HG02885 (cell line): ENCODE data around the gene TMEM89.

Experiments
- ATAC-seq: cut with Tn5 transposase; IDR thresholded peaks from one replicate; pipeline ENCODE4 v1.9.1; 2021; ENCODE audit warnings: mild to moderate bottlenecking; ENCODE audit not compliant: unreplicated experiment, poor library complexity

The TMEM89 gene

GRCh38 chr3:48621461-48621869 is at the start of gene TMEM89:
TSS of gene TMEM89 (minus strand) at chr3:48621769. CDS start at chr3:48621756, 13 bp downstream.
- ATAC-seq: no peak

DNA sequence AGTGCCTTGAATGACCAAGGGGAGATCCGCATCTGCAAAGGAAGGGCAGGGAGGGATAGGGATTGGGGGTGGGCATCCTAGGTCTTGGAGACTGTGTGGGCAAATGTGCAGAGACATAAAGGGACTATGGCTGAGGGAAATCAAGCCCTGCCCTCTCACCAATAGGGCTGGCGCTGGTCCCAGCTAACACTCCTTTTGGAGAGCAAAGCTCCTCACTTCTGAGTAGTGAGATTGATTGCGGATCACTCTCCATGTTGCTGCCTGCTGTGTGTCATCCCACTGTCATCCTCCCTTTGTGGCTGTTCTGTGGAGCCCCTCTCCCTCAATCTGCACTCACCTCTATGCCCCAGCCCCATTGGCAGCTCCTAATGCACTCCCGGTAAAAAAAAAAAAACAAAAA is 43.4 kb upstream of the TMEM89 start:
- ATAC-seq: no peak

DNA sequence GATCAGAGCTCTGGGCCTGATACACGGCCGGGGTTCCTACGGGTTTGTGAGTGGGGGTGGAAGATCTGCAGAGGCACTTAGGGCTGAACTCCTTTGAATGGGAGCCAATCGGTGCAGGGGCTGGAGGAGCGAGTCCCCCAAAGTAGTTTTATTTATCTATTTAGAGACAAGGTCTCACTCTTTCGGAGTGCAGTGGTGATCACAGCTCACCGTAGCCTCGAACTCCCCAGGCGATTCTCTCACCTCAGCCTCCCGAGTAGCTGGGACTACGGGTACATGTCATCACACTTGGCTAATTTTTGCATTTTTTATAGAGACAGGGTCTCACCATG is 42.7 kb upstream of the TMEM89 start:
- ATAC-seq: no peak

- peak; percentile 90 for ATAC-seq
These were observed 42.1 kb upstream of the TMEM89 start for GRCh38 chr3:48663489-48664312.

GRCh38 chr3:48662753-48663488 is 41.4 kb upstream of the TMEM89 start, which contains the start of gene CELSR3:
TSS of gene CELSR3 (minus strand) at chr3:48662886. CDS start at chr3:48662634, 252 bp downstream.
- ATAC-seq: no peak

DNA sequence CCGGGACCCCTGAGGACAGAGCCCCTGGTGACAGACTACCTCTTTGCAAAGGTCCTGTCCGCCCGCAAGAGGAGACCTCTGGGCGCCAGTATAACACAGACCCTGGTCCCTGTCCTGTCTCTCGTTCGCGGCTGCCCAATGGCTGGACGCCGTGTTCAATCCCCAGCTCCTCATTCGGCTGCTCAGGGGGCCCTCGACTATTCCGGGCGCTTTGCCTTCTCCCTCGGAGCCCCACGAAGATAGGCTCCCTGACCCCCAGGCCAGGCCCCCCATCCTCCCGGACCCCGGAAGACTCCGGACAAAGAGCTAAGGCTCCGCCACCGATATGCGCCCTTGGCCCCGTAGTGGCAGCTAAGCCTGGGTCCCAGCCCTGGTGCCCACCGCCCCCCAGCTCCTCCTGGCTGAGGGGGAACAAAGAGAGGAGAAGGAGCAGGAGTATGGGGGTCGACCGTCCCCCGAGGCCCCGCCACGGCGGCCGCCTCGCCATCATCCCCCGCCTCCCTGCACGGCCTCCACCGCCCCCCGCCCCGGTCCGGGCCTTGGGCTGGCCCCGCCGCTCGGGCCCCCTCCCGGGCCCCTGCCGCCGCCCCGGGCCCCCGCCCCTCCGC is 40.7 kb upstream of the TMEM89 start:
- ATAC-seq: no peak

- ATAC-seq: no peak
These were observed 40.1 kb upstream of the TMEM89 start for GRCh38 chr3:48661501-48662144.

DNA sequence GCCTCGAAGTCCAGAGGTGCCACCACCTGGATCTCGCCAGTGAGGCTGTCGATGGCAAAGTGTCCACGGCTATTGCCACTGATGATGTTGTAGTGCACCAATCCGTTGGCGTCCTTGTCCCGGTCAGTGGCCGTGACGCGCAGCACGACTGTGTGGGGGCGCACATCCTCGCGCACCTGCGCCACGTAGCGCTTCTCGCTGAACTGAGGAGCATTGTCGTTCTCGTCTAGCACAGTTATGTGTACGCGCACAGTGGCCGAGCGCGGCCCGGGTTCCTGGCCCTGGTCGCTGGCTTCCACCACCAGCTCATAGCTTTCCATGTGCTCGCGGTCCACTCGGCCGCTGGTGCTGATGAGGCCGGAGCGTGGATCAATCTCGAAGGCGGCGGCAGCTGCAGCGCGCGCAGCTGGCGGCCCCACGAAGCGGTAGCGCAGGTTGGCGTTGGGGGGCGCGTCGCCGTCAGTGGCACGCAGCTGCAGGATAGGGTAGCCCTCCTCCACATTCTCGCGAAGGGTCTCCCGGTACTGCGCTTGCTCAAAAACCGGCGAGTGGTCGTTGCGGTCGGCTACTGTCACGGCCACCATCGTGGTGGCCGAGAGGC is 39.3 kb upstream of the TMEM89 start:
- ATAC-seq: no peak

- ATAC-seq: no peak
These were observed 35.3 kb upstream of the TMEM89 start for GRCh38 chr3:48656841-48657281.

DNA sequence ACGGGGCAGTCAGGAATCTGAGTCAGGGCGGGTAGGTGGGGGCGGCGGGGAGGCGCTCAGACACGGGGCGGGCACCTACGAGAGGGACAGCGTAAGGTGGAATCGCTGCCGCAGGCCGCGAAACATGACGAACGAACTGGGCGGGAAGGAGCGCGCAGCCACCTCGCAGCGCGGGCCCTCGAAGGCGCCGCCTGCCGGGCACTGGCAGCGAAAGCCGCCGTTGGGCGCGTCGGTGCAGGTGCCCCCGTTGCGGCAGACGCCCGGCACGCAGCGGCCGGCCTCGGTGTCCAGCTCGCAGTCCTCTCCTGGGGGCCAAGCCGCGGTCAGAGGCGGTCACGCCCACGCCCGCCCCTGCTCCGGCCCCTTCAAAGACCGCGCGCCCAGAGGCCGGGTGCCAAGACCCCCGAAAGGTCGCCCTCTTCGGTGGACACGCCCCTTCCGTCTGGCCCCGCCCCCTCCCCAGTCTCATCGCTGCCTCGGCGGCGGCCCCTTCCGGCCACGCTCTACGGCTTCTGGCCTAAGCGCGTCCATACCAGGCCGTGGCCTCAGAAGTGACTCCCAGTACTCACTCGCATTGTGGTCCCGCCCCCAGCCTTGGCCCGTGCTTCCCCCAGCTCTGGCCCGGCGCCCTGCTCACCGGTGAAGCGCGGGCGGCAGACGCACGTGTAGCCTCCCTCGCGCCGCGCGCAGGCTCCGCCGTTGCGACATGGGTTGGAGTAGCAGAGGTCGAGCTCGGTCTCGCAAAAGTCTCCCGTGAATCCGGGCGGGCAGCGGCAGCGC is 34.7 kb upstream of the TMEM89 start:
- ATAC-seq: peak; percentile 57

- ATAC-seq: no peak
These were observed 34.0 kb upstream of the TMEM89 start for GRCh38 chr3:48655606-48656005.

- no peak for ATAC-seq
These were observed 33.5 kb upstream of the TMEM89 start for GRCh38 chr3:48655063-48655462.

DNA sequence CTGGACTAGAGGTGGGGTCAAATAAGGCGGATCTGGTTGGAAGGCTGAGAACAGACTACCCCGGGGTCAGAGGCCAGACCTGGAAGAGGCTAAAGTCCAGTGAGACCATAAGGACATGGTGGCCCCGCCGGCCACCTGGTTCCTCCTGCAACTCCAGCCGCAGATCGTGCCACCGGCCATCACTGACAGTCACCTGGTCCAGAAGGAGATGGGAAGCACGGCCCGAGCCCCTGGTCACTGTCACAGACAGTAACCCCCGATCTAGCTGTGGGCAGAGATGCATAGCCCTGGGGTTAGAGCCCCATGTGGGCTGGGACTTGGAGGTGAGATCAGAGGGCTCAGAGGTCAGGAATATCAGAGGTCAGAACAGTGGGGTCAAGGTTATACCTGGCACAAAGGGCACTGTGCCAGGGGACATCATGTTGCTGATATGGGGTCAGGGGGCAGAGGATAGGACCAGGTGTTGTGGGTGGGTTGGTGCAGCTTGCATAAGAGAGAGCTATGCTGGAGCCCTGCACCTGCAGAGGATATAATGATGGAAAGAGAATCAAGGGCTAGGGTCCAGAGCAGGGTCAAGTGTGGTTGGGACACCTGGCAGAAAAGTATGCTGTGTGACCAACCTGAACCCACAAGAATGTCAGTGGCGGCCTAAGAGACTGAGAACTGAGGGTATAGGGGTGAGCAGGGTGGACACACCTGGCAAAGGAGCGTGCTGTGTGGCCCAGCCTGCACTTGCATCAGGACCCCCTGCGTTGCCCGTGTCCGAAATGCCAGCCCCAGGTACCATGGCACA is 31.6 kb upstream of the TMEM89 start:
- ATAC-seq: no peak

DNA sequence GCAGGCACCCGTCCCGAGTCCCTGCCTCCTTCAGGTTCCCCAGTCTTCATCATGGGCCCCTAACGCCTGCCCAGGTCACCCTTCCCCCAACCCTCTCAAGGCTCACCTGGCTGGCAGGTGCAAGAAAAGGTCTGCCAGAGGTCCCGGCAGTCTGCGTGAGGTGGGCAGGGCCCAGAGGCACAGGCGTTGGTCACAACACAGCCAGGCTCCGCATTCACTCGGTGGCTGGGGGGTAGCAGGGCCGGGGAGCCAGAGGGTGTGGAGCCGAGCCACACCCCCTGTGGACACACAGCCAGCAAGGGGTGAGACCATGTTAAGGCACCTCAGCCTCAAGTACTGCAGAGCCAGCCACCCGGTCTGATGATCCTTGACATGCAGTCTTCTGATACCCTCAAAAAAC is 30.2 kb upstream of the TMEM89 start:
- ATAC-seq: no peak

- no peak for ATAC-seq
These were observed 29.2 kb upstream of the TMEM89 start for GRCh38 chr3:48650723-48651122.

DNA sequence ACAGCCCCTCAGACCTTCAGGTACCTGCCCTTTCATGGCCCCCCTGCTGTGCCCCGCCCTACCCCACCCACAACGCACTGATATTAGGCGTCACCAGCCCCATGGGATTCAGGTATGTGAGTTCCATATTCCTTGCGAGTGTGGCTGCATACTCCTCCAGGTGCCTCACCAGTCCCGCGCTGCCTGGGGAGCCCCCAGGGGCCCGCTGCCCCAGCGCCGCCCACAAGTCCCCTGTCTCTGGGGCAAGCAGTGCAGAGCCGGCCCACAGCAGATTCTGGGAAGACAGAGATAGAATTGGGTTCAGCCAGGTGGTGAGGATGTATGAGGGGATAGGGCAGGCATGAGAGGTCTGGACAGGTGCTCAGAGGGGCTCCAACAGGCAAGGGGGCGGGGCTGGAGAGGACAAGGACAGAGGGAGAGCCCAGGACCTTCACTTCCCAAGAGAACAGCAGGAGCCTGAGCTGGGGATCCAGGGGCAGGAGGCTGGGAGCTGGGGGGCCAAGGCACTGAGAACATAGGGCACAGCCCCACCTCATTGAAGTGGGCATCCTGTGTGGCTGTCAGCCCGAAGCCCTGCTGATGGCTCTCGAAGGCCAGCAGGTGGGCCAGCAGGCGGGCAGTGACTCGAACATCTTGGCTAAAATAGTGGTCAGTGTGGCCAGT is 26.8 kb upstream of the TMEM89 start:
- ATAC-seq: no peak

DNA sequence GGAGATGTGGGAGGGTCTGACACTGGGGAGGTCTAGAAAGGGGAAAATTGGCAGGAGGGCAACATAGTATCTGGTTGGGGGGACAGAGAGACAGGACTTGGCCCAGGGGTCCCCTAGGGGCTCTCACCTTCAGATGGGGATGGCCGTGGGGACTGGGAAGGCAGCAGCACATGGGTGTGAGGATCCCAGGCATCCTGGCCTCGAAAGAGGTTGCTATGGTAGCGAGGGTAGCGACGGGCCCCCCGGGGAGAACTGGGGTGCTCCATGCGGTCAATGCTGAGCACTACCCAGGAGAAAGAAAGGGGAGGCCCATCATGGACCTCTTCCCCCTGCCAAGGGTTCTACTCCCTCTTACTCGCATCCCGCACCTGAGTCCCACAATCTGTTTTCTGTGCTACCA is 26.1 kb upstream of the TMEM89 start:
- no peak for ATAC-seq
